ENCODE measurements around the gene FEM1B. TPM values are rescaled to one million over a fixed set of nuclear protein-coding genes. Genes with fewer than 3 reads are reported as not detected.

Gene FEM1B
- total and polyA plus RNA-seq, 2 donors (not counting 3 experiments of a cell fraction or from before 2014, with no cell fraction given) = 11.1 to 33.2 TPM

GRCh38 chr15:68289057-68289456 lies 11.5 kb downstream of the FEM1B start:
- no peak for FAIRE-seq
- dilution Hi-C loops (cut with MboI; ENCODE audit: extremely low pct_ligation_motif_present, low sequenced_read_pairs) = no loop called here
- Histone ChIP-seq H3K4me3 (replicated peaks in 1 of 3; ENCODE audit: insufficient read depth in 1 of 3, low read depth in 1 of 3, low read length in 3 of 3) (no peak overlapping the region), H3K79me2 (ENCODE audit: control insufficient read depth, insufficient read depth, low read length) (peaks cover 93% of the 10 kb centered on the region), H3K36me3 (ENCODE audit: control insufficient read depth in 2 of 2, extremely low read depth in 1 of 2, insufficient read depth in 2 of 2, low read length in 2 of 2) (peaks cover 9 to 14% of the 10 kb centered on the region in 2 experiments), H2AFZ (ENCODE audit: low read depth, low read length) (no peak overlapping the region), H4K20me1 (replicated peaks; ENCODE audit: control insufficient read depth, extremely low read depth, insufficient read depth, low read length) (peaks cover 16% of the 10 kb centered on the region), H3K4me2 (ENCODE audit: insufficient read depth, low read length) (no peak overlapping the region), H3K9ac (replicated peaks; ENCODE audit: extremely low read depth, insufficient read depth, low read length) (no peak overlapping the region), H3K4me1 (ENCODE audit: control insufficient read depth, extremely low read depth, insufficient read depth, low read length) (no peaks in the 10 kb centered on the region), H3K27ac (ENCODE audit: insufficient read depth, low read depth, low read length) (no peak overlapping the region), H3K27me3 (ENCODE audit: control insufficient read depth in 2 of 2, insufficient read depth in 2 of 2, low read length in 2 of 2) (no peaks in the 10 kb centered on the region), H3K9me3 (replicated peaks; ENCODE audit: control insufficient read depth, insufficient read depth, low read length) (no peaks in the 10 kb centered on the region), H3K9me1 (replicated peaks; ENCODE audit: control insufficient read depth, extremely low read depth, insufficient read depth, low read length) (peaks cover 2% of the 10 kb centered on the region)
- intact Hi-C loops (cut with micrococcal nuclease) = no loop called here
- no peak for DNase-seq (ENCODE audit: low read depth, low spot score)
- ChIA-PET CTCF (interaction anchor here (1.2 to 2.4 kb wide), 3 partner anchors 9 to 36 kb away, joined by 4 to 10 read pairs (median 5); no protein-coding TSS in a partner anchor), POLR2A (interaction anchor here (1.5 kb wide), 1 partner anchor 12 kb away, joined by 7 read pairs; the partner anchor contains the start of gene FEM1B)
- no peak for TF ChIP-seq JUN (IDR thresholded peaks at IDR 0.05; ENCODE audit: borderline replicate concordance, insufficient read depth, insufficient read length, low read depth)
- no peak for TF ChIP-seq MYC (IDR thresholded peaks at IDR 0.05; ENCODE audit: low read depth, low read length)
- no peak for TF ChIP-seq FOS (IDR thresholded peaks at IDR 0.05; ENCODE audit: borderline replicate concordance, insufficient read depth, low read length)
- TF ChIP-seq, protein P1, sequence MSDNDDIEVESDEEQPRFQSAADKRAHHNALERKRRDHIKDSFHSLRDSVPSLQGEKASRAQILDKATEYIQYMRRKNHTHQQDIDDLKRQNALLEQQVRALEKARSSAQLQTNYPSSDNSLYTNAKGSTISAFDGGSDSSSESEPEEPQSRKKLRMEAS (IDR thresholded peaks at IDR 0.05; ENCODE audit: insufficient read depth, insufficient read length) = no peak
- TF ChIP-seq POLR2AphosphoS5 (IDR thresholded peaks at IDR 0.05; ENCODE audit: insufficient read depth, low read depth, low read length) = no peak
- TF ChIP-seq, protein P2, sequence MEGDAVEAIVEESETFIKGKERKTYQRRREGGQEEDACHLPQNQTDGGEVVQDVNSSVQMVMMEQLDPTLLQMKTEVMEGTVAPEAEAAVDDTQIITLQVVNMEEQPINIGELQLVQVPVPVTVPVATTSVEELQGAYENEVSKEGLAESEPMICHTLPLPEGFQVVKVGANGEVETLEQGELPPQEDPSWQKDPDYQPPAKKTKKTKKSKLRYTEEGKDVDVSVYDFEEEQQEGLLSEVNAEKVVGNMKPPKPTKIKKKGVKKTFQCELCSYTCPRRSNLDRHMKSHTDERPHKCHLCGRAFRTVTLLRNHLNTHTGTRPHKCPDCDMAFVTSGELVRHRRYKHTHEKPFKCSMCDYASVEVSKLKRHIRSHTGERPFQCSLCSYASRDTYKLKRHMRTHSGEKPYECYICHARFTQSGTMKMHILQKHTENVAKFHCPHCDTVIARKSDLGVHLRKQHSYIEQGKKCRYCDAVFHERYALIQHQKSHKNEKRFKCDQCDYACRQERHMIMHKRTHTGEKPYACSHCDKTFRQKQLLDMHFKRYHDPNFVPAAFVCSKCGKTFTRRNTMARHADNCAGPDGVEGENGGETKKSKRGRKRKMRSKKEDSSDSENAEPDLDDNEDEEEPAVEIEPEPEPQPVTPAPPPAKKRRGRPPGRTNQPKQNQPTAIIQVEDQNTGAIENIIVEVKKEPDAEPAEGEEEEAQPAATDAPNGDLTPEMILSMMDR (IDR thresholded peaks at IDR 0.05; ENCODE audit: extremely low read depth in 1 of 2, insufficient read depth in 1 of 2, low read depth in 1 of 2, low read length in 2 of 2) = no peak
- no peak for TF ChIP-seq POLR2A (IDR thresholded peaks at IDR 0.05; ENCODE audit: low read depth, low read length)
- no peak for TF ChIP-seq GATA2 (IDR thresholded peaks at IDR 0.05; ENCODE audit: insufficient read depth, insufficient read length, low read depth, low read length)
- TF ChIP-seq EZH2 (IDR thresholded peaks at IDR 0.05; ENCODE audit: borderline replicate concordance, low read depth, low read length, severe bottlenecking) = no peak
- BruUV-seq (replicated peaks) = no TSS peak
